NCI-H748 (cell line): ENCODE results near the gene HERPUD1.

Experiments used
- DNase-seq: peaks from one replicate; lab custom pipeline; 2025; ENCODE audit not compliant: unreplicated experiment; lab: John Stamatoyannopoulos, UW

HERPUD1 gene

GRCh38 chr16:56994311-56994710, 62.4 kb downstream of the HERPUD1 start:
- no peak for DNase-seq
